A673 (cell line): ENCODE measurements around the gene CCDC178. TPM values are rescaled to one million over a fixed set of nuclear protein-coding genes. Genes with fewer than 3 reads are reported as not detected.

Experiments
- BruUV-seq: library from RNA; stranded (reverse); fragments of 400-500 nt; replicated peaks from 2 replicates; lab custom pipeline; 2021; lab: Mats Ljungman, UMichigan
- CTCF ChIA-PET: fragments of 300-600 bp; sonication (Branson Sonifier 250); formaldehyde crosslinking; loops from one replicate; lab custom pipeline; 2022; ENCODE audit warnings: antibody characterized with exemption; lab: Charles Lee
- POLR2A ChIA-PET: fragments of 300-600 bp; sonication (Branson Sonifier 250); formaldehyde crosslinking; loops from one replicate; lab custom pipeline; 2022; ENCODE audit warnings: antibody characterized with exemption; ENCODE audit not compliant: low non-redundant PET; lab: Charles Lee
- DNase-seq: peaks from one replicate; pipeline ENCODE4 v3.0.0-alpha.2; 2015; ENCODE audit warnings: low spot score
- H3K27ac ChIP-seq: fragments of 200-600 bp; sonication (generic); 2 replicates; pipeline ENCODE4 v1.5.1; 2016; ENCODE audit warnings: mixed run types, low read depth, mild to moderate bottlenecking, mixed read lengths, antibody characterized with exemption, low read length; ENCODE audit not compliant: poor library complexity, severe bottlenecking
- H3K27me3 ChIP-seq: fragments of 200-600 bp; sonication (generic); replicated peaks from 2 replicates; pipeline ENCODE4 v1.6.1; 2017; ENCODE audit warnings: mixed run types, low read depth, mild to moderate bottlenecking, mixed read lengths, antibody characterized with exemption, low read length; ENCODE audit not compliant: insufficient read depth, poor library complexity
- H3K36me3 ChIP-seq: fragments of 200-600 bp; sonication (generic); 2 replicates; pipeline ENCODE4 v1.6.1; 2016; ENCODE audit warnings: mixed run types, mild to moderate bottlenecking, mixed read lengths, antibody characterized with exemption, low read length; ENCODE audit not compliant: insufficient read depth, poor library complexity, severe bottlenecking
- H3K4me1 ChIP-seq: fragments of 200-600 bp; sonication (generic); 2 replicates; pipeline ENCODE4 v1.6.1; 2017; ENCODE audit warnings: mixed run types, mild to moderate bottlenecking, mixed read lengths, antibody characterized with exemption, low read length; ENCODE audit not compliant: insufficient read depth, poor library complexity, severe bottlenecking
- H3K4me3 ChIP-seq: fragments of 200-600 bp; sonication (generic); 2 replicates; pipeline ENCODE4 v1.5.1; 2016; ENCODE audit warnings: low read depth, mixed run types, mild to moderate bottlenecking, mixed read lengths, low read length; ENCODE audit not compliant: poor library complexity, severe bottlenecking
- H3K9me3 ChIP-seq: fragments of 200-600 bp; sonication (generic); 2 replicates; pipeline ENCODE4 v1.6.1; 2016; ENCODE audit warnings: mixed run types, low read depth, mild to moderate bottlenecking, mixed read lengths, antibody characterized with exemption, low read length; ENCODE audit not compliant: poor library complexity, severe bottlenecking
- CTCF ChIP-seq: fragments of 300-800, 200-600 bp; sonication (generic); conservative IDR thresholded peaks from 2 replicates; pipeline ENCODE4 v1.5.1; 2017; ENCODE audit warnings: low read depth, mild to moderate bottlenecking, antibody characterized with exemption, low read length, moderate library complexity, mixed read lengths
- EZH2 ChIP-seq: fragments of 200-600 bp; sonication (generic); IDR thresholded peaks from 2 replicates; pipeline ENCODE4 v1.6.1; 2017; ENCODE audit warnings: borderline replicate concordance, low read depth, mild to moderate bottlenecking, mixed read lengths, antibody characterized with exemption, low read length; ENCODE audit not compliant: poor library complexity, severe bottlenecking
- intact Hi-C: fragments of 100-400 bp; cut with micrococcal nuclease; formaldehyde crosslinking; loops from one replicate; pipeline ENCODE4 v1.10.0; 2022; ENCODE audit not compliant: unreplicated experiment
- total RNA-seq: library from RNA; stranded (reverse); gene quantifications from 2 replicates; pipeline ENCODE4 v1.2.3, GENCODE V29; 2021

Gene CCDC178
- total RNA-seq, 1 experiment from 2014 or later = not detected

- H3K27ac ChIP-seq = no peak overlapping the region
- no TSS peak for BruUV-seq
- H3K36me3 ChIP-seq = no peaks in the 10 kb centered on the region
- TF ChIP-seq CTCF = no peak
- TF ChIP-seq EZH2 = no peak
- ChIA-PET CTCF (no interaction called here), POLR2A (no interaction called here)
- peak; percentile 18 for DNase-seq
- intact Hi-C loops = no loop called here
- no peak overlapping the region for H3K4me3 ChIP-seq
- no peaks in the 10 kb centered on the region for H3K27me3 ChIP-seq
- no peaks in the 10 kb centered on the region for H3K4me1 ChIP-seq
- H3K9me3 ChIP-seq = no peaks in the 10 kb centered on the region
Measured at GRCh38 chr18:33161131-33161530, 279.4 kb downstream of the CCDC178 start.

GRCh38 chr18:33159151-33159550, 281.4 kb downstream of the CCDC178 start:
- no peak for TF ChIP-seq EZH2
- TF ChIP-seq CTCF = no peak
- intact Hi-C loops = no loop called here

GRCh38 chr18:33157893-33158292, 282.6 kb downstream of the CCDC178 start:
- intact Hi-C loops = no loop called here
- Histone ChIP-seq H3K27me3 (no peaks in the 10 kb centered on the region), H3K9me3 (no peaks in the 10 kb centered on the region), H3K4me1 (no peaks in the 10 kb centered on the region), H3K4me3 (no peak overlapping the region), H3K36me3 (no peaks in the 10 kb centered on the region), H3K27ac (no peak overlapping the region)
- ChIA-PET CTCF (no interaction called here), POLR2A (no interaction called here)
- no peak for DNase-seq
- BruUV-seq = no TSS peak
- TF ChIP-seq CTCF (no peak), EZH2 (no peak)

More at GRCh38 chr18:33159151-33159550, 281.4 kb downstream of the CCDC178 start:
- Histone ChIP-seq H3K9me3 (no peaks in the 10 kb centered on the region), H3K4me1 (no peaks in the 10 kb centered on the region), H3K27ac (no peak overlapping the region), H3K36me3 (no peaks in the 10 kb centered on the region), H3K27me3 (no peaks in the 10 kb centered on the region), H3K4me3 (no peak overlapping the region)
- POLR2A ChIA-PET = no interaction called here
- CTCF ChIA-PET = no interaction called here
- BruUV-seq = no TSS peak
- no peak for DNase-seq
